ENCODE results near the gene S100A9.

- TF ChIP-seq, protein P1, sequence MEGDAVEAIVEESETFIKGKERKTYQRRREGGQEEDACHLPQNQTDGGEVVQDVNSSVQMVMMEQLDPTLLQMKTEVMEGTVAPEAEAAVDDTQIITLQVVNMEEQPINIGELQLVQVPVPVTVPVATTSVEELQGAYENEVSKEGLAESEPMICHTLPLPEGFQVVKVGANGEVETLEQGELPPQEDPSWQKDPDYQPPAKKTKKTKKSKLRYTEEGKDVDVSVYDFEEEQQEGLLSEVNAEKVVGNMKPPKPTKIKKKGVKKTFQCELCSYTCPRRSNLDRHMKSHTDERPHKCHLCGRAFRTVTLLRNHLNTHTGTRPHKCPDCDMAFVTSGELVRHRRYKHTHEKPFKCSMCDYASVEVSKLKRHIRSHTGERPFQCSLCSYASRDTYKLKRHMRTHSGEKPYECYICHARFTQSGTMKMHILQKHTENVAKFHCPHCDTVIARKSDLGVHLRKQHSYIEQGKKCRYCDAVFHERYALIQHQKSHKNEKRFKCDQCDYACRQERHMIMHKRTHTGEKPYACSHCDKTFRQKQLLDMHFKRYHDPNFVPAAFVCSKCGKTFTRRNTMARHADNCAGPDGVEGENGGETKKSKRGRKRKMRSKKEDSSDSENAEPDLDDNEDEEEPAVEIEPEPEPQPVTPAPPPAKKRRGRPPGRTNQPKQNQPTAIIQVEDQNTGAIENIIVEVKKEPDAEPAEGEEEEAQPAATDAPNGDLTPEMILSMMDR (IDR thresholded peaks at IDR 0.05 in 8 of 11, conservative IDR thresholded peaks at IDR 0.05 in 3 of 11) = no peak
- TF ChIP-seq POLR2AphosphoS5 (IDR thresholded peaks at IDR 0.05) = no peak
Observed at GRCh38 chr1:153360190-153360589, 2.5 kb downstream of the S100A9 start.
